ENCODE results near the gene E4F1. TPM values are rescaled to one million over a fixed set of nuclear protein-coding genes. Genes with fewer than 3 reads are reported as not detected.

The E4F1 gene, protein sequence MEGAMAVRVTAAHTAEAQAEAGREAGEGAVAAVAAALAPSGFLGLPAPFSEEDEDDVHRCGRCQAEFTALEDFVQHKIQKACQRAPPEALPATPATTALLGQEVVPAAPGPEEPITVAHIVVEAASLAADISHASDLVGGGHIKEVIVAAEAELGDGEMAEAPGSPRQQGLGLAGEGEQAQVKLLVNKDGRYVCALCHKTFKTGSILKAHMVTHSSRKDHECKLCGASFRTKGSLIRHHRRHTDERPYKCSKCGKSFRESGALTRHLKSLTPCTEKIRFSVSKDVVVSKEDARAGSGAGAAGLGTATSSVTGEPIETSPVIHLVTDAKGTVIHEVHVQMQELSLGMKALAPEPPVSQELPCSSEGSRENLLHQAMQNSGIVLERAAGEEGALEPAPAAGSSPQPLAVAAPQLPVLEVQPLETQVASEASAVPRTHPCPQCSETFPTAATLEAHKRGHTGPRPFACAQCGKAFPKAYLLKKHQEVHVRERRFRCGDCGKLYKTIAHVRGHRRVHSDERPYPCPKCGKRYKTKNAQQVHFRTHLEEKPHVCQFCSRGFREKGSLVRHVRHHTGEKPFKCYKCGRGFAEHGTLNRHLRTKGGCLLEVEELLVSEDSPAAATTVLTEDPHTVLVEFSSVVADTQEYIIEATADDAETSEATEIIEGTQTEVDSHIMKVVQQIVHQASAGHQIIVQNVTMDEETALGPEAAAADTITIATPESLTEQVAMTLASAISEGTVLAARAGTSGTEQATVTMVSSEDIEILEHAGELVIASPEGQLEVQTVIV
- 10 to 100 TPM in 4 of 6 experiments, 1 to 10 TPM in 2; 8.9 to 11.3 (median 10.4) TPM for total RNA-seq
- long read RNA-seq, partial matches to known transcripts = 2 of 2 reads
- long read RNA-seq, other reads (novel, unspliced or antisense) = 0 of 2 reads

DNA sequence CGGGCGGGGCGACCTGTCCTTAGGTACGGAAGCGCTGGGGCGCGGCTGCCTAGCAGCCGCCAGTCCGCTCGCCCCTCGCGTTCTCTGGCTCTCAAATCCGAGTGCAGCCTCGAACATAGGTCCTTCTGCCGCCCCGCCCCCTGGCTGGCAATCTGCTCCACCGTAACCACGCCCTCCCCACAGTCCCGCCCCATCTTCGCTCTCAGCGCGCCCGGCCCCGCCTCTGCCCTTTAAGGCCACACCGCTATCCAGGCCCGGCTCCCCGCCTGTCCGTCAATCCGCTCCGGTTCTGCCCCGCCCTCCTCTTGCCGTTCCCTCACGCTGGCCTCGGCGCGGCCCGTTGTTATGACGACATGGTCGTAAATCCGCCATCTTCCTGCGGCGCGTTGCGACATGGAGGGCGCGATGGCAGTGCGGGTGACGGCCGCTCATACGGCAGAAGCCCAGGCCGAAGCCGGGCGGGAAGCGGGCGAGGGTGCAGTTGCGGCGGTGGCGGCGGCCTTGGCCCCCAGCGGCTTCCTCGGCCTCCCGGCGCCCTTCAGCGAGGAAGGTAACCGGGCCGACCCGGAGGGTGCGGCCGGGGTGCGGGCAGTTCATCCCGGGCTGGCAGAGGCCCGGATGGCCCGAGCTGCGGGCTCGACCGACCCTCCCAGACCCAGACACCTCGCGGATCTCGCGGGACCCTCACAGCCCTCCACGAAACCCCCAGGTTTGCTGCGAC is at the start of gene E4F1:
Gene E4F1 (plus strand): TSS at position 371 of the 721 bp plus-strand sequence. CDS start 23 bp downstream, at position 394.
- H3K4me3 ChIP-seq = peak within 1 kb of the TSS; percentile 97 to 99 (median 98)
- WGBS (ENCODE audit: insufficient coverage, low coverage, low lambda C conversion rate, missing lambda C conversion rate) = under 1% methylated on average over 24 of the region's 82 CpGs
- intact Hi-C loops (cut with DNase I) = no loop called here
- peaks cover 0 to 3% (median 0%) of the 10 kb centered on the region in 4 donors for H3K36me3 ChIP-seq
- DNase-seq = peak; percentile 100
- peak; percentile 91 for TF ChIP-seq POLR2A (IDR thresholded peaks at IDR 0.05)
- TF ChIP-seq, protein P1, sequence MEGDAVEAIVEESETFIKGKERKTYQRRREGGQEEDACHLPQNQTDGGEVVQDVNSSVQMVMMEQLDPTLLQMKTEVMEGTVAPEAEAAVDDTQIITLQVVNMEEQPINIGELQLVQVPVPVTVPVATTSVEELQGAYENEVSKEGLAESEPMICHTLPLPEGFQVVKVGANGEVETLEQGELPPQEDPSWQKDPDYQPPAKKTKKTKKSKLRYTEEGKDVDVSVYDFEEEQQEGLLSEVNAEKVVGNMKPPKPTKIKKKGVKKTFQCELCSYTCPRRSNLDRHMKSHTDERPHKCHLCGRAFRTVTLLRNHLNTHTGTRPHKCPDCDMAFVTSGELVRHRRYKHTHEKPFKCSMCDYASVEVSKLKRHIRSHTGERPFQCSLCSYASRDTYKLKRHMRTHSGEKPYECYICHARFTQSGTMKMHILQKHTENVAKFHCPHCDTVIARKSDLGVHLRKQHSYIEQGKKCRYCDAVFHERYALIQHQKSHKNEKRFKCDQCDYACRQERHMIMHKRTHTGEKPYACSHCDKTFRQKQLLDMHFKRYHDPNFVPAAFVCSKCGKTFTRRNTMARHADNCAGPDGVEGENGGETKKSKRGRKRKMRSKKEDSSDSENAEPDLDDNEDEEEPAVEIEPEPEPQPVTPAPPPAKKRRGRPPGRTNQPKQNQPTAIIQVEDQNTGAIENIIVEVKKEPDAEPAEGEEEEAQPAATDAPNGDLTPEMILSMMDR (IDR thresholded peaks at IDR 0.05) = no peak
- peak; percentile 95 to 98 (median 96) for ATAC-seq
- peak within 1 kb of the TSS; percentile 68 to 86 (median 75) for H3K27ac ChIP-seq
- H3K4me1 ChIP-seq = peaks cover 0 to 29% (median 15%) of the 10 kb centered on the region in 4 donors
- no peaks in the 10 kb centered on the region for H3K27me3 ChIP-seq
- H3K9me3 ChIP-seq = no peaks in the 10 kb centered on the region

DNA sequence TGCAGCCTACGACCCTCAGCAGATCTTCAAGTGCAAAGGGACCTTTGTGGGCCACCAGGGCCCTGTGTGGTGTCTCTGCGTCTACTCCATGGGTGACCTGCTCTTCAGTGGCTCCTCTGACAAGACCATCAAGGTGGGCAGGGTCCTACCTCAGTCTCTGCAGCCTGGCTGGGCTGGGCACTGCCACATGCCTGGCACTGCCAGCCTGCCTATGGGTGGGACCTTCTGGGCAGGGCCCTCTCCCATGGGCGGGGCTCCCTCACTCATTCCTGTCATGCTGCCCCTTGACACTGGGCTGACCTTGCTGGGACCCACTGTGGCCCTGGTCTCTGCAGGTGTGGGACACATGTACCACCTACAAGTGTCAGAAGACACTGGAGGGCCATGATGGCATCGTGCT is 49.5 kb upstream of the E4F1 start:
- TF ChIP-seq, protein P1 (IDR thresholded peaks at IDR 0.05) = no peak
- TF ChIP-seq POLR2A (IDR thresholded peaks at IDR 0.05) = no peak
- H3K9me3 ChIP-seq = no peaks in the 10 kb centered on the region
- no peak overlapping the region for H3K27ac ChIP-seq
- DNase-seq = no peak
- ATAC-seq = no peak
- H3K36me3 ChIP-seq = peaks cover 0 to 51% (median 17%) of the 10 kb centered on the region in 4 donors
- H3K4me1 ChIP-seq = no peaks in the 10 kb centered on the region
- WGBS (ENCODE audit: insufficient coverage, low coverage, low lambda C conversion rate, missing lambda C conversion rate) = no CpG with 5 or more reads among the region's 4 CpGs
- H3K4me3 ChIP-seq = no peak overlapping the region
- intact Hi-C loops (cut with DNase I) = no loop called here
- no peaks in the 10 kb centered on the region for H3K27me3 ChIP-seq

DNA sequence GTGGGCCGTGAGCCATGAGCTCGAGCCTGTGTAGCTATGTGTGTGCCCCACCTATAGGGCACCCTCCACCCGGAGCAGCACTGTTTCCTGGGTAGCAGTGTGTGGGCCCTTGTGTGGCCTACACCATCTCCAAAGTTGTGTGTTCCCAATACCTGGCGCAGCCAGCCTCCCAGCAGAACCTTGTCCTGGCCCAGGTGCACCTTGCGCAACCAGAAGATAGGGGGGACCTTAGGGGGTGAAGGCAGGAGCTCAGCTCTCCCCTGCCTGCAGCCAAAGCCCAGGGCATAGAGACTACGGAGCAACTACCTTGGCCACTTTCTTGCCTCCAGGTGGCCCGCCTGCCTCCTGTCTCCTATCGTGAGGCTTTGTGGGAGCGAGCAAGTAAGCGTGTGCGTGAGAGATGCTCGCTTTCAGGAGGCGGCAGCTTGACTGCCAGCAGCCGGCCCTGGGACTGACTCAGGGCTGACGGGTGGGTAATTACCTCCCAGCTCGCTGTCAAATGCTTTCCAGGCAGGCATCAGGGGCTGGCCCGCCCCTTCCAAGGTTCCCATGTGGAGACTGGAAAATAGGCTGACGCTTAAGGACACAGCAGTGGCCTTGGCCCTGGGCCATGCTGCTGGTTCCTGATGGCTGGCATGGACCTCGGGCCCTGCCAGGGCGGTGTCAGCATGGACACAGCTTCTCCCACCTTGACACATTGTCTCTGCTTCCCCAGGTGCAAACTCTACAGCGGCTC is 48.8 kb upstream of the E4F1 start:
- intact Hi-C loops (cut with DNase I) = no loop called here
- no peaks in the 10 kb centered on the region for H3K4me1 ChIP-seq
- H3K4me3 ChIP-seq = no peak overlapping the region
- H3K9me3 ChIP-seq = no peaks in the 10 kb centered on the region
- H3K27ac ChIP-seq = no peak overlapping the region
- DNase-seq (no peak), ATAC-seq (no peak)
- peaks cover 0 to 51% (median 17%) of the 10 kb centered on the region in 4 donors for H3K36me3 ChIP-seq
- no peaks in the 10 kb centered on the region for H3K27me3 ChIP-seq
- WGBS (ENCODE audit: insufficient coverage, low coverage, low lambda C conversion rate, missing lambda C conversion rate) = no CpG with 5 or more reads among the region's 21 CpGs
- TF ChIP-seq, protein P1 (IDR thresholded peaks at IDR 0.05) = no peak
- TF ChIP-seq POLR2A (IDR thresholded peaks at IDR 0.05) = no peak

DNA sequence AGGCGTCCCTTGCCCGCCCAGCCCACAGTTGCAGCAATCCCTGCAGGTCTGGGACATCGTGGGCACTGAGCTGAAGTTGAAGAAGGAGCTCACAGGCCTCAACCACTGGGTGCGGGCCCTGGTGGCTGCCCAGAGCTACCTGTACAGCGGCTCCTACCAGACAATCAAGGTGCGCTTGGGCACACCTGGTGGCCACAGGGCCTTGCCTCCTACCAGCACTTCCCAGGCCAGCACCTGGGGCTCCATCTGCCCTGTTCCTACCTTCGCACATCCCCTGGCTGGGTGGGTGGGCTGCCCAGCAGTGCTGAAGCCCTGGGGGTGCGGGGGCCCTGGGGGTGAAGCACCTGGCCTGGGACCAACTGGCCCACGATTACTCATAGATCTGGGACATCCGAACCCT is 47.9 kb upstream of the E4F1 start:
- intact Hi-C loops (cut with DNase I) = no loop called here
- DNase-seq = no peak
- Histone ChIP-seq H3K4me1 (no peaks in the 10 kb centered on the region), H3K36me3 (peaks cover 0 to 51% (median 17%) of the 10 kb centered on the region in 4 donors), H3K9me3 (no peaks in the 10 kb centered on the region), H3K4me3 (no peak overlapping the region), H3K27ac (no peak overlapping the region), H3K27me3 (no peaks in the 10 kb centered on the region)
- TF ChIP-seq POLR2A (IDR thresholded peaks at IDR 0.05) = no peak
- TF ChIP-seq, protein P1 (IDR thresholded peaks at IDR 0.05) = no peak
- WGBS (ENCODE audit: insufficient coverage, low coverage, low lambda C conversion rate, missing lambda C conversion rate) = 100% methylated on average over 2 of the region's 10 CpGs
- ATAC-seq = no peak
